ENCODE measurements around the gene RNF220.
"Not testable (repeated sequence)": the region's sequence is repeated elsewhere in the genome, so short reads cannot be mapped to it uniquely, and the experiment has no call there.

The RNF220 gene

GRCh38 chr1:44648529-44649250 lies 243.6 kb downstream of the RNF220 start:
- no peak for FAIRE-seq
- DNase-seq (ENCODE audit: low spot score): no peak

DNA sequence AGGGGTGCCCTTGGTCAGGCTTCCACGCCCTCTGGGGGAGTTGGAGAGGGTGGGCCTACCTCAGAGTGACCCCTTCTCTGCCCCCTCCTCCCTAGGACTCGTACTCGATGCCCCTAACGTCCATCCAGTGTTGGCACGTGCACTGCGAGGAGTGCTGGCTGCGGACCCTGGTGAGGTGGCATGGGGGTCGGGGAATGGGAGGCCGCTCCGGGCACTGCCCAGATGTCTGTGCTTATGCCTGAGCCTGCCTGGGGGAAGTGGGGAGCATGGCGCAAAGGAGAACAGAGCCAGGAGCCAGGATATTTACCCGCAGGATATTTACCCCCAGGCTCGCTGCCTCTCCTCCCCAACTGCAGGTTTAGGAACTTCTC lies 244.7 kb downstream of the RNF220 start:
- DNase-seq (ENCODE audit: low spot score): no peak
- FAIRE-seq: no peak

GRCh38 chr1:44650159-44650831 lies 245.2 kb downstream of the RNF220 start:
- DNase-seq (ENCODE audit: low spot score) (no peak), FAIRE-seq (no peak)

GRCh38 chr1:44651069-44651468 lies 246.0 kb downstream of the RNF220 start:
- no peak for FAIRE-seq

DNA sequence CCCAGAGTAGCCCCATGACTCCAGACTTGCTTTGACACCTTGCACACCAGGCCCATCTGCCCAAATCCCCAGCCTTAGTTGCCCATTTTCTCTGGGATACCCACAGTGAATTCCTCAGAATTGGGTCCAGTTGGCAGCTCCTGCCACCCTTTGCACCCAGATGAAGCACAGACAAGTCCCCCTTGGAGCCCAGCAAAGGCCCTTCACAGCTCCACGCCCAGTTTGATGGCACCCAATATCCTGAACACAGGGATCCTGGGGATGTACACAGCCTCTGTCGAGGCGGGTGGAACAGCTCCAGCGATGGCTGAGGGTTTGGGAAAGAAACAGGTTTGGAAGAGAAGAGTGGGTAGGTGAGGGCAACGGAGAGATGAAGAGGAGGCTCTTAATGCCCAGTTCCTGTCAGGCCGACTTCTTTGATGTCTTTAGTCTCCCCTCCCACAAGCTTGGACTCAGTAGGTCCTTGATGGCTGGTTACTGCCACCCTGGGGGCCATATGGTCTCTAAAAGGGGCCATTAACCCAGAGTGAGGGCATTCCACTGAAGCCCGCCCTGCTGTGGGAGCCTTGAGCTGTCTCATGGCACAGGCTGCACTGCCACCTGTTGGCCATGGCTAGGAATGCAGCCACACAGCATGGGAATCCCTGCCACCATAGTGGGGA lies 247.5 kb downstream of the RNF220 start:
- DNase-seq (ENCODE audit: low spot score) (peak; percentile 87), FAIRE-seq (peak; percentile 97)

More at GRCh38 chr1:44651069-44651468, 246.0 kb downstream of the RNF220 start:
- DNase-seq (ENCODE audit: low spot score): no peak

DNA sequence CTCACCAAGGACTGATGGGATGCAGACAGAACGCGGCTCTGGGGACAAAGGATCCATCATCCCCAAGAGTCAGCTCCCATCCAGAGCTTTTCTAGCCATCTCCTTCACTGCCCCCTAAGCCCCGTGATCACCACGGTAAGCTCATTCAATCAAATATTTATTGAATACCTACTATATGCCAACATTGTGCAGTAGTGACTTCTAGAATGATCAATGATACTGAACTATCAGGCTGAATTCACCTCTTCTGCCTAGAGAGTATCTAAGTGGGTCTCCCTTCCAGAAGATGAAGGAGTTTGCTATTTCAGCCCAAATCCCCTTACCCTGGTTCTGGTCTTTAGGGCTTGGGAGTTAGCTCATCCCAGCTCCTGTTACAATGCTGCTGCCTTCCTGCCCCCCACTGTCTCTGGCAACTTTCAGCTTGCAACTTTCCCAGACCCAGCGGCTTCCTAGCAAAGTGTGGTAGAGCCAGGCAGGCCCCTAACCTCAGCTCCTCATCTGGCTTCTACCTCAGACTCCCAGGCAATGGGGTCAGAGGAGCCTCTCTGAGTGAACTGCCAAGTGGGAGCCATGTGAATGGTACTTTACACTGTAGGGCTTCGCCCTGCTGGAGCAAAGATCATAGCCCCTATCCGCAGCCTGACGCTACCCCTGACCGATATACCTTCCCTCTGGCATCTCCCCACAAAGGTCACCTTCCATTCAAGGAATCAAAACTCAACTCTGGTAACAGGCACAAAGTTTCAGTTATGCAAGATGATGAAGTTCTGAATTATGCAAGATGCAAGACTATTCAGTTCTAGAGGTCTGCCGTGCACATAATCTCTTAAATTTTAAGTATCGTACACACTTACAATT lies 248.3 kb downstream of the RNF220 start:
- no peak for DNase-seq (ENCODE audit: low spot score)
- no peak for FAIRE-seq

DNA sequence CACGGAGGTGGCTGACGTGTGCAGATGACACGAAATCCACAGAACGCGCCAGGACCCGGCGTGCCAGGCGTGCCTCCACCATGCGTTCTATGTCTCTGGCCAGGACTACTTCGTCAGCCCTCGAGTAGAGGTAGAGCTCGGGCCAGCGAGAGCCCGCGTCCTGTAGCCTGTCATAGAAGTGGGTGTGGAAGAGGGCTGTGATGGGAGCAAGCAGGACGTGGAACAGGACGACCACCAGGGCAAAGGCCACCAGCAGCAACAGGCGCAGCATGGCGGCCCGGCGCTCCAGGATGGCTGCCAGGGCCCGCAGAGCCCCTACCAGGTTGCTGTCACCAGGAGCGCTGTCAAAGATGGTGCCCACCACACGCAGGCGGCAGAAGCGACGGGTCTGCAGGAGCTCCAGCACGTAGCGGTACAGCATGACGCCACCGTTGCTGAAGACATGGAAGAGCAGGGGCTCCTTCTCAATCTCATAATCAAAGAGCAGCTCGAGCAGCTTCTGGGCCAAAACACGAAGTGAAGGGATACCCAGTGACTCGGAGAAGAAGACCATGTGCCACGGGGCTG lies 249.6 kb downstream of the RNF220 start:
- FAIRE-seq (peak; percentile 65), DNase-seq (ENCODE audit: low spot score) (no peak)

GRCh38 chr1:44655609-44656008 lies 250.6 kb downstream of the RNF220 start:
- DNase-seq (ENCODE audit: low spot score): peak; percentile 43
- FAIRE-seq: no peak

GRCh38 chr1:44659566-44659965 lies 254.5 kb downstream of the RNF220 start:
- FAIRE-seq: no peak
- no peak for DNase-seq (ENCODE audit: low spot score)

GRCh38 chr1:44660176-44660575 lies 255.1 kb downstream of the RNF220 start:
- FAIRE-seq (no peak), DNase-seq (ENCODE audit: low spot score) (no peak)

- DNase-seq (ENCODE audit: low spot score): no peak
- FAIRE-seq: no peak
Observed at GRCh38 chr1:44661781-44662682, 257.0 kb downstream of the RNF220 start.

GRCh38 chr1:44662683-44663030 lies 257.6 kb downstream of the RNF220 start:
- no peak for DNase-seq (ENCODE audit: low spot score)
- FAIRE-seq: no peak

- FAIRE-seq (no peak), DNase-seq (ENCODE audit: low spot score) (no peak)
Observed at GRCh38 chr1:44663417-44663816, 258.4 kb downstream of the RNF220 start.

GRCh38 chr1:44664730-44665370 lies 259.8 kb downstream of the RNF220 start:
- no peak for DNase-seq (ENCODE audit: low spot score)
- FAIRE-seq: no peak

- DNase-seq (ENCODE audit: low spot score); FAIRE-seq: not testable (repeated sequence)
Observed at GRCh38 chr1:44666719-44667118, 261.7 kb downstream of the RNF220 start.

GRCh38 chr1:44670751-44671640 lies 265.9 kb downstream of the RNF220 start:
- FAIRE-seq (no peak), DNase-seq (ENCODE audit: low spot score) (no peak)

DNA sequence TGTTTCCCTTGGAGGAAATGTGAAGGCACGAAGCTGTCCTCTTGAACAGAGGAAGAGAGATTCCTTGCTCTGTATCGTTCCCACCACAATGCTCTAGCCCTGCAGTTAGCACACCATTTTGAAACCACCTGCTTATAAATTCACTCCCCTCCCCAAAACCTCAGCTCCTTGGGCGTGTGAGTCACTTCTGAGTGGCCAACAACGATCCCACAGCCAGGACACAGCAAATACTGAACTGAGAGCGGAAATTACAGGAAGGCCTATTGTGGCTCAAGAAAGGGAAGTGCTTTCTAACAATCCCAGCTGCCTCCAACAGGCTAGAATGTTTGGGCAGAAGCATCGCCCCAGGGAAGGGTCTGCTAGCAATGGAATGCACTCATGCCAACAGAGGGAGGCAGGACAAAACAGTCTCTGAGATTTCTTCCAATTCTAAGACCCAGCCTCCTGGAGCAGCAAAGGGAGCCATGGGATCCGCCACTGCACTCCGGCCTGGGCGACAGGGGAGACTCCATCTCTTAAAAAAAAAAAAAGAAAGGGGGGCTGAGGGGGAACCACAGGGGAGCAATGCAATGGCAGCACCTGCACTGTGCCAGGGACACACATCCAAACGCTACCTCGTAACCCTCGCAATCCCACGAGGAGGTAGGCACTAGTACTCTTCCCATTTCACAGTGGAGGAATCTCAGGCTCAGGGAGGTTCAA lies 267.4 kb downstream of the RNF220 start:
- FAIRE-seq: no peak

More for the DNA sequence above, 267.4 kb downstream of the RNF220 start:
- peak; percentile 54 for DNase-seq (ENCODE audit: low spot score)

All from urothelium cell line (cell line).